Ecto neural progenitor cell (in vitro differentiated cells): ENCODE measurements around the gene OSBP2.

Experiments used
- DNase-seq: peaks from one replicate; pipeline ENCODE4 v3.0.0-alpha.2; 2018; ENCODE audit warnings: low spot score

The OSBP2 gene

GRCh38 chr22:30903876-30904460 lies 209.3 kb downstream of the OSBP2 start:
- no peak for DNase-seq

- DNase-seq: no peak
These were observed 211.1 kb downstream of the OSBP2 start for GRCh38 chr22:30905696-30906341.

GRCh38 chr22:30906411-30906810 lies 211.7 kb downstream of the OSBP2 start:
- DNase-seq: no peak

- DNase-seq: no peak
These were observed 212.3 kb downstream of the OSBP2 start for GRCh38 chr22:30906946-30907345.

GRCh38 chr22:30908051-30908461 lies 213.4 kb downstream of the OSBP2 start:
- DNase-seq: no peak

- DNase-seq: no peak
These were observed 214.6 kb downstream of the OSBP2 start for GRCh38 chr22:30909306-30909705.

GRCh38 chr22:30910358-30910757 lies 215.7 kb downstream of the OSBP2 start:
- no peak for DNase-seq

- DNase-seq: no peak
These were observed 224.1 kb downstream of the OSBP2 start for GRCh38 chr22:30918761-30919160.

- no peak for DNase-seq
These were observed 225.3 kb downstream of the OSBP2 start for GRCh38 chr22:30919973-30920372.

- peak; percentile 86 for DNase-seq
These were observed 225.7 kb downstream of the OSBP2 start for GRCh38 chr22:30920407-30920806.

- no peak for DNase-seq
These were observed 226.4 kb downstream of the OSBP2 start for GRCh38 chr22:30921108-30921507.

- no peak for DNase-seq
These were observed 227.5 kb downstream of the OSBP2 start for GRCh38 chr22:30922151-30922611.

- DNase-seq: peak; percentile 12
These were observed 228.7 kb downstream of the OSBP2 start for GRCh38 chr22:30923168-30923900.

- DNase-seq: no peak
These were observed 231.0 kb downstream of the OSBP2 start for GRCh38 chr22:30925667-30926066.

- DNase-seq: no peak
These were observed 232.0 kb downstream of the OSBP2 start for GRCh38 chr22:30926706-30927105.

GRCh38 chr22:30927806-30928205 lies 233.1 kb downstream of the OSBP2 start:
- DNase-seq: no peak

- no peak for DNase-seq
These were observed 233.7 kb downstream of the OSBP2 start for GRCh38 chr22:30928401-30928800.

GRCh38 chr22:30930228-30930627 lies 235.6 kb downstream of the OSBP2 start:
- no peak for DNase-seq

- no peak for DNase-seq
These were observed 237.0 kb downstream of the OSBP2 start for GRCh38 chr22:30931541-30932300.

- no peak for DNase-seq
These were observed 238.0 kb downstream of the OSBP2 start for GRCh38 chr22:30932661-30933060.

- no peak for DNase-seq
These were observed 238.8 kb downstream of the OSBP2 start for GRCh38 chr22:30933457-30933856.

GRCh38 chr22:30934053-30934452 lies 239.4 kb downstream of the OSBP2 start:
- DNase-seq: no peak
